Muscle of leg (tissue), 11 donors: ENCODE data around the gene NPHS1. TPM values are rescaled to one million over a fixed set of nuclear protein-coding genes. Genes with fewer than 3 reads are reported as not detected.

Experiments
- DNase-seq: peaks from one replicate; pipeline ENCODE4 v3.0.0; 2013
- H3K27ac ChIP-seq: one replicate; pipeline ENCODE4 v1.5.1; 2013; ENCODE audit warnings: mild to moderate bottlenecking, low read length, control low read depth
- H3K27me3 ChIP-seq: one replicate; pipeline ENCODE4 v1.6.1; 2013; ENCODE audit warnings: low read length; ENCODE audit not compliant: control insufficient read depth, insufficient read depth
- H3K36me3 ChIP-seq: one replicate; pipeline ENCODE4 v1.6.1; 2013; ENCODE audit warnings: low read length; ENCODE audit not compliant: control insufficient read depth, insufficient read depth
- H3K4me1 ChIP-seq: one replicate; pipeline ENCODE4 v1.6.1; 2013; ENCODE audit warnings: low read length; ENCODE audit not compliant: control insufficient read depth, insufficient read depth
- H3K4me3 ChIP-seq: one replicate; pipeline ENCODE4 v1.5.1; 2013; ENCODE audit warnings: low read length, control low read depth
- H3K9me3 ChIP-seq: replicated peaks from 2 replicates; pipeline ENCODE4 v1.6.1; 2013; ENCODE audit warnings: low read depth, low read length; ENCODE audit not compliant: control insufficient read depth
- WGBS: methylation state at CpG from one replicate; pipeline ENCODE4 v1.1.5; 2013; ENCODE audit warnings: missing lambda C conversion rate; ENCODE audit not compliant: insufficient coverage; 5-methylcytosine and 5-hydroxymethylcytosine counted together
- polyA plus RNA-seq, 8 donors: library from polyadenylated mRNA; unstranded; fragments of 120-200 nt; gene quantifications; one replicate each; pipeline versions ENCODE4 v1.2.1 to v1.2.3, GENCODE V29; 2013; ENCODE audit warnings: inconsistent platforms in 1 of 8, low replicate concordance in 1 of 8; ENCODE audit not compliant: insufficient read length in 8 of 8, insufficient read depth in 1 of 8
- total RNA-seq: library from RNA; stranded (reverse); fragments of 120-200 nt; gene quantifications from one replicate; pipeline ENCODE4 v1.2.4, GENCODE V29; 2013

NPHS1 gene
- total and polyA plus RNA-seq, 9 donors, result 0.04 to 0.37 (median 0.15) TPM; not detected in 1

- H3K9me3 ChIP-seq, result no peaks in the 10 kb centered on the region
- no peak for DNase-seq
- 45% methylated on average over 19 of the region's 19 CpGs for WGBS
- no peaks in the 10 kb centered on the region for H3K36me3 ChIP-seq
- peaks cover 62% of the 10 kb centered on the region for H3K27me3 ChIP-seq
- no peak overlapping the region for H3K4me3 ChIP-seq
- no peak overlapping the region for H3K27ac ChIP-seq
- peaks cover 6% of the 10 kb centered on the region for H3K4me1 ChIP-seq
Measured at GRCh38 chr19:35861640-35862160, 9.4 kb upstream of the NPHS1 start.

- WGBS, result 9% methylated on average over 54 of the region's 55 CpGs
- Histone ChIP-seq H3K4me3 (no peak overlapping the region), H3K36me3 (no peaks in the 10 kb centered on the region), H3K9me3 (no peaks in the 10 kb centered on the region), H3K27me3 (peaks cover 65% of the 10 kb centered on the region), H3K27ac (no peak overlapping the region), H3K4me1 (peaks cover 12% of the 10 kb centered on the region)
- DNase-seq, result no peak
Measured at GRCh38 chr19:35860818-35861639, 8.7 kb upstream of the NPHS1 start.

GRCh38 chr19:35860436-35860817 lies 8.1 kb upstream of the NPHS1 start:
- H3K4me1 ChIP-seq, result peaks cover 18% of the 10 kb centered on the region
- WGBS, result 14% methylated on average over 24 of the region's 24 CpGs
- H3K4me3 ChIP-seq, result no peak overlapping the region
- no peaks in the 10 kb centered on the region for H3K36me3 ChIP-seq
- DNase-seq, result no peak
- H3K27me3 ChIP-seq, result peaks cover 70% of the 10 kb centered on the region
- H3K27ac ChIP-seq, result no peak overlapping the region
- no peaks in the 10 kb centered on the region for H3K9me3 ChIP-seq

GRCh38 chr19:35859414-35859813 lies 7.1 kb upstream of the NPHS1 start:
- Histone ChIP-seq H3K4me1 (peaks cover 25% of the 10 kb centered on the region), H3K27ac (no peak overlapping the region), H3K9me3 (no peaks in the 10 kb centered on the region), H3K36me3 (no peaks in the 10 kb centered on the region), H3K4me3 (no peak overlapping the region), H3K27me3 (peaks cover 79% of the 10 kb centered on the region)
- DNase-seq, result no peak
- 84% methylated on average over 4 of the region's 4 CpGs for WGBS

GRCh38 chr19:35858311-35858710 lies 6.0 kb upstream of the NPHS1 start:
- 73% methylated on average over 6 of the region's 6 CpGs for WGBS
- Histone ChIP-seq H3K27me3 (peaks cover 76% of the 10 kb centered on the region), H3K4me1 (peaks cover 25% of the 10 kb centered on the region), H3K9me3 (no peaks in the 10 kb centered on the region), H3K36me3 (no peaks in the 10 kb centered on the region), H3K27ac (no peak overlapping the region), H3K4me3 (no peak overlapping the region)
- no peak for DNase-seq

- Histone ChIP-seq H3K27ac (no peak within 1 kb of the TSS), H3K4me1 (peaks cover 25% of the 10 kb centered on the region), H3K4me3 (peak within 1 kb of the TSS; percentile 38), H3K9me3 (no peaks in the 10 kb centered on the region), H3K27me3 (peaks cover 66% of the 10 kb centered on the region), H3K36me3 (no peaks in the 10 kb centered on the region)
- peak; percentile 35 for DNase-seq
- under 1% methylated on average over 35 of the region's 42 CpGs for WGBS
Measured at GRCh38 chr19:35856546-35857149, 4.3 kb upstream of the NPHS1 start, which contains the start of gene KIRREL2. Gene KIRREL2 (plus strand): TSS chr19:35856911. CDS start chr19:35857120, 209 bp downstream.

- Histone ChIP-seq H3K4me1 (peaks cover 25% of the 10 kb centered on the region), H3K27me3 (peaks cover 55% of the 10 kb centered on the region)
Measured at GRCh38 chr19:35853038-35853756, 893 bp upstream of the NPHS1 start.

GRCh38 chr19:35851213-35852028 lies 883 bp downstream of the NPHS1 start:
- Histone ChIP-seq H3K27ac (no peak overlapping the region), H3K36me3 (no peaks in the 10 kb centered on the region), H3K4me1 (peaks cover 16% of the 10 kb centered on the region), H3K4me3 (no peak overlapping the region), H3K9me3 (no peaks in the 10 kb centered on the region), H3K27me3 (peaks cover 47% of the 10 kb centered on the region)
- WGBS, result 43% methylated on average over 24 of the region's 32 CpGs
- no peak for DNase-seq

More at GRCh38 chr19:35853038-35853756, 893 bp upstream of the NPHS1 start:
- 57% methylated on average over 6 of the region's 8 CpGs for WGBS
- no peaks in the 10 kb centered on the region for H3K9me3 ChIP-seq
- H3K4me3 ChIP-seq, result no peak overlapping the region
- H3K27ac ChIP-seq, result no peak overlapping the region
- no peak for DNase-seq
- no peaks in the 10 kb centered on the region for H3K36me3 ChIP-seq

GRCh38 chr19:35848919-35849505 lies 3.3 kb downstream of the NPHS1 start:
- peaks cover 3% of the 10 kb centered on the region for H3K4me1 ChIP-seq
- no peaks in the 10 kb centered on the region for H3K36me3 ChIP-seq
- WGBS, result 88% methylated on average over 18 of the region's 18 CpGs
- no peak for DNase-seq
- H3K27me3 ChIP-seq, result peaks cover 55% of the 10 kb centered on the region
- H3K9me3 ChIP-seq, result no peaks in the 10 kb centered on the region
- H3K27ac ChIP-seq, result no peak overlapping the region
- no peak overlapping the region for H3K4me3 ChIP-seq
